ENCODE data around the gene TMEM52. TPM values are rescaled to one million over a fixed set of nuclear protein-coding genes. Genes with fewer than 3 reads are reported as not detected.
A peak's percentile ranks its signal among the peaks of the same experiment; 100 is the strongest.

The TMEM52 gene
- total and polyA plus RNA-seq, 2 of the 8 experiments (the other 6 are each of a cell fraction or from before 2014, with no cell fraction given): 14.6 to 30.2 TPM

DNA sequence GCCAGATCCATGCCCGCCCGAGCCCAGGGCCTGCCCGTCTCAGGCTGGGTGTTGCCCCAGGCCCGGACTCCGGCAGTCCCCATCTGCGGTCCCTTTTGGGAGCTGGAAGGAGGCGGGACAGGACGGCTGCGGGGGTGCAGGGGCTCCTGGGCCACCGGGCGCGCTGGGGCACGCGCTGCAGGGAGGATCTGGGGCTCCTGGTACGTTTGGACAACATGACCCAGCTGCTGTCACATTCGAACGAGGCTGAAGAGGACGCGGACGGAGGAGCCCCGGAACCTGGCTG is 10.6 kb downstream of the TMEM52 start (continued):
- TF ChIP-seq, protein P1, sequence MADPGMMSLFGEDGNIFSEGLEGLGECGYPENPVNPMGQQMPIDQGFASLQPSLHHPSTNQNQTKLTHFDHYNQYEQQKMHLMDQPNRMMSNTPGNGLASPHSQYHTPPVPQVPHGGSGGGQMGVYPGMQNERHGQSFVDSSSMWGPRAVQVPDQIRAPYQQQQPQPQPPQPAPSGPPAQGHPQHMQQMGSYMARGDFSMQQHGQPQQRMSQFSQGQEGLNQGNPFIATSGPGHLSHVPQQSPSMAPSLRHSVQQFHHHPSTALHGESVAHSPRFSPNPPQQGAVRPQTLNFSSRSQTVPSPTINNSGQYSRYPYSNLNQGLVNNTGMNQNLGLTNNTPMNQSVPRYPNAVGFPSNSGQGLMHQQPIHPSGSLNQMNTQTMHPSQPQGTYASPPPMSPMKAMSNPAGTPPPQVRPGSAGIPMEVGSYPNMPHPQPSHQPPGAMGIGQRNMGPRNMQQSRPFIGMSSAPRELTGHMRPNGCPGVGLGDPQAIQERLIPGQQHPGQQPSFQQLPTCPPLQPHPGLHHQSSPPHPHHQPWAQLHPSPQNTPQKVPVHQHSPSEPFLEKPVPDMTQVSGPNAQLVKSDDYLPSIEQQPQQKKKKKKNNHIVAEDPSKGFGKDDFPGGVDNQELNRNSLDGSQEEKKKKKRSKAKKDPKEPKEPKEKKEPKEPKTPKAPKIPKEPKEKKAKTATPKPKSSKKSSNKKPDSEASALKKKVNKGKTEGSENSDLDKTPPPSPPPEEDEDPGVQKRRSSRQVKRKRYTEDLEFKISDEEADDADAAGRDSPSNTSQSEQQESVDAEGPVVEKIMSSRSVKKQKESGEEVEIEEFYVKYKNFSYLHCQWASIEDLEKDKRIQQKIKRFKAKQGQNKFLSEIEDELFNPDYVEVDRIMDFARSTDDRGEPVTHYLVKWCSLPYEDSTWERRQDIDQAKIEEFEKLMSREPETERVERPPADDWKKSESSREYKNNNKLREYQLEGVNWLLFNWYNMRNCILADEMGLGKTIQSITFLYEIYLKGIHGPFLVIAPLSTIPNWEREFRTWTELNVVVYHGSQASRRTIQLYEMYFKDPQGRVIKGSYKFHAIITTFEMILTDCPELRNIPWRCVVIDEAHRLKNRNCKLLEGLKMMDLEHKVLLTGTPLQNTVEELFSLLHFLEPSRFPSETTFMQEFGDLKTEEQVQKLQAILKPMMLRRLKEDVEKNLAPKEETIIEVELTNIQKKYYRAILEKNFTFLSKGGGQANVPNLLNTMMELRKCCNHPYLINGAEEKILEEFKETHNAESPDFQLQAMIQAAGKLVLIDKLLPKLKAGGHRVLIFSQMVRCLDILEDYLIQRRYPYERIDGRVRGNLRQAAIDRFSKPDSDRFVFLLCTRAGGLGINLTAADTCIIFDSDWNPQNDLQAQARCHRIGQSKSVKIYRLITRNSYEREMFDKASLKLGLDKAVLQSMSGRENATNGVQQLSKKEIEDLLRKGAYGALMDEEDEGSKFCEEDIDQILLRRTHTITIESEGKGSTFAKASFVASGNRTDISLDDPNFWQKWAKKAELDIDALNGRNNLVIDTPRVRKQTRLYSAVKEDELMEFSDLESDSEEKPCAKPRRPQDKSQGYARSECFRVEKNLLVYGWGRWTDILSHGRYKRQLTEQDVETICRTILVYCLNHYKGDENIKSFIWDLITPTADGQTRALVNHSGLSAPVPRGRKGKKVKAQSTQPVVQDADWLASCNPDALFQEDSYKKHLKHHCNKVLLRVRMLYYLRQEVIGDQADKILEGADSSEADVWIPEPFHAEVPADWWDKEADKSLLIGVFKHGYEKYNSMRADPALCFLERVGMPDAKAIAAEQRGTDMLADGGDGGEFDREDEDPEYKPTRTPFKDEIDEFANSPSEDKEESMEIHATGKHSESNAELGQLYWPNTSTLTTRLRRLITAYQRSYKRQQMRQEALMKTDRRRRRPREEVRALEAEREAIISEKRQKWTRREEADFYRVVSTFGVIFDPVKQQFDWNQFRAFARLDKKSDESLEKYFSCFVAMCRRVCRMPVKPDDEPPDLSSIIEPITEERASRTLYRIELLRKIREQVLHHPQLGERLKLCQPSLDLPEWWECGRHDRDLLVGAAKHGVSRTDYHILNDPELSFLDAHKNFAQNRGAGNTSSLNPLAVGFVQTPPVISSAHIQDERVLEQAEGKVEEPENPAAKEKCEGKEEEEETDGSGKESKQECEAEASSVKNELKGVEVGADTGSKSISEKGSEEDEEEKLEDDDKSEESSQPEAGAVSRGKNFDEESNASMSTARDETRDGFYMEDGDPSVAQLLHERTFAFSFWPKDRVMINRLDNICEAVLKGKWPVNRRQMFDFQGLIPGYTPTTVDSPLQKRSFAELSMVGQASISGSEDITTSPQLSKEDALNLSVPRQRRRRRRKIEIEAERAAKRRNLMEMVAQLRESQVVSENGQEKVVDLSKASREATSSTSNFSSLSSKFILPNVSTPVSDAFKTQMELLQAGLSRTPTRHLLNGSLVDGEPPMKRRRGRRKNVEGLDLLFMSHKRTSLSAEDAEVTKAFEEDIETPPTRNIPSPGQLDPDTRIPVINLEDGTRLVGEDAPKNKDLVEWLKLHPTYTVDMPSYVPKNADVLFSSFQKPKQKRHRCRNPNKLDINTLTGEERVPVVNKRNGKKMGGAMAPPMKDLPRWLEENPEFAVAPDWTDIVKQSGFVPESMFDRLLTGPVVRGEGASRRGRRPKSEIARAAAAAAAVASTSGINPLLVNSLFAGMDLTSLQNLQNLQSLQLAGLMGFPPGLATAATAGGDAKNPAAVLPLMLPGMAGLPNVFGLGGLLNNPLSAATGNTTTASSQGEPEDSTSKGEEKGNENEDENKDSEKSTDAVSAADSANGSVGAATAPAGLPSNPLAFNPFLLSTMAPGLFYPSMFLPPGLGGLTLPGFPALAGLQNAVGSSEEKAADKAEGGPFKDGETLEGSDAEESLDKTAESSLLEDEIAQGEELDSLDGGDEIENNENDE (IDR thresholded peaks at IDR 0.05; ENCODE audit: insufficient replicate concordance, low read length): no peak
- TF ChIP-seq CEBPB (IDR thresholded peaks at IDR 0.05; ENCODE audit: low read depth, low read length): no peak
- no peak for TF ChIP-seq KDM1A (IDR thresholded peaks at IDR 0.05; ENCODE audit: borderline replicate concordance, low read length)
- no peak for TF ChIP-seq BCL11A (IDR thresholded peaks at IDR 0.05; ENCODE audit: low read depth in 2 of 2, low read length in 2 of 2)
- TF ChIP-seq, protein P2, sequence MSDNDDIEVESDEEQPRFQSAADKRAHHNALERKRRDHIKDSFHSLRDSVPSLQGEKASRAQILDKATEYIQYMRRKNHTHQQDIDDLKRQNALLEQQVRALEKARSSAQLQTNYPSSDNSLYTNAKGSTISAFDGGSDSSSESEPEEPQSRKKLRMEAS (IDR thresholded peaks at IDR 0.05): peak; percentile 40; the same call in 1 of the 2 replicates
- no peak for TF ChIP-seq TEAD4 (IDR thresholded peaks at IDR 0.05; ENCODE audit: low read depth, low read length)

Data from H1 (cell line).